GM18499 (cell line): Measurements from ENCODE around the gene AGTPBP1.
"Not testable (repeated sequence)": the region's sequence is repeated elsewhere in the genome, so short reads cannot be mapped to it uniquely, and the experiment has no call there.

ENCODE experiments used
- ATAC-seq: cut with Tn5 transposase; IDR thresholded peaks from one replicate; pipeline ENCODE4 v1.9.1; 2021; ENCODE audit warnings: moderate number of reproducible peaks; ENCODE audit not compliant: insufficient read depth, unreplicated experiment

The AGTPBP1 gene

GRCh38 chr9:85640425-85640824, 101.3 kb downstream of the AGTPBP1 start:
- no peak for ATAC-seq

GRCh38 chr9:85639675-85640186, 102.0 kb downstream of the AGTPBP1 start:
- no peak for ATAC-seq

- no peak for ATAC-seq
Observed at GRCh38 chr9:85631809-85632208, 109.9 kb downstream of the AGTPBP1 start.

GRCh38 chr9:85630676-85631075, 111.1 kb downstream of the AGTPBP1 start:
- no peak for ATAC-seq

GRCh38 chr9:85617141-85617670, 124.5 kb downstream of the AGTPBP1 start:
- no peak for ATAC-seq

- ATAC-seq, result no peak
Observed at GRCh38 chr9:85615792-85616191, 126.0 kb downstream of the AGTPBP1 start.

- ATAC-seq, result peak; percentile 80
Observed at GRCh38 chr9:85610074-85610860, 131.5 kb downstream of the AGTPBP1 start.

- no peak for ATAC-seq
Observed at GRCh38 chr9:85605905-85606304, 135.8 kb downstream of the AGTPBP1 start.

GRCh38 chr9:85603936-85604335, 137.8 kb downstream of the AGTPBP1 start:
- no peak for ATAC-seq

GRCh38 chr9:85602742-85603141, 139.0 kb downstream of the AGTPBP1 start:
- ATAC-seq, result no peak

- ATAC-seq, result no peak
Observed at GRCh38 chr9:85600675-85601263, 141.0 kb downstream of the AGTPBP1 start.

- no peak for ATAC-seq
Observed at GRCh38 chr9:85599540-85600105, 142.1 kb downstream of the AGTPBP1 start.

- ATAC-seq, result no peak
Observed at GRCh38 chr9:85594316-85594715, 147.4 kb downstream of the AGTPBP1 start.

GRCh38 chr9:85586684-85587083, 155.1 kb downstream of the AGTPBP1 start:
- no peak for ATAC-seq

GRCh38 chr9:85577353-85577952, 164.3 kb downstream of the AGTPBP1 start:
- no peak for ATAC-seq

- no peak for ATAC-seq
Observed at GRCh38 chr9:85575868-85576267, 165.9 kb downstream of the AGTPBP1 start.

- not testable (repeated sequence) for ATAC-seq
Observed at GRCh38 chr9:85573546-85573945, 168.2 kb downstream of the AGTPBP1 start.

- not testable (repeated sequence) for ATAC-seq
Observed at GRCh38 chr9:85572917-85573316, 168.8 kb downstream of the AGTPBP1 start.

- ATAC-seq, result no peak
Observed at GRCh38 chr9:85569988-85570387, 171.8 kb downstream of the AGTPBP1 start.

- ATAC-seq, result no peak
Observed at GRCh38 chr9:85559526-85559925, 182.2 kb downstream of the AGTPBP1 start.

- ATAC-seq, result no peak
Observed at GRCh38 chr9:85554349-85554748, 187.4 kb downstream of the AGTPBP1 start.
